ENCODE data around the gene CDKL5. TPM values are rescaled to one million over a fixed set of nuclear protein-coding genes. Genes with fewer than 3 reads are reported as not detected.

The CDKL5 gene
- total RNA-seq, 1 donor from 2014 or later: 17.7 TPM

- H3K4me1 Mint-ChIP-seq (ENCODE audit: low read depth, unreplicated experiment): no peaks in the 10 kb centered on the region
- H3K9me3 Mint-ChIP-seq (ENCODE audit: unreplicated experiment): no peaks in the 10 kb centered on the region
- no peaks in the 10 kb centered on the region for H3K27me3 Mint-ChIP-seq (ENCODE audit: low read depth, unreplicated experiment)
- no peak overlapping the region for H3K27ac Mint-ChIP-seq (ENCODE audit: unreplicated experiment)
- Histone ChIP-seq H3K9ac (ENCODE audit: low read length) (no peak overlapping the region), H3K4me3 (ENCODE audit: insufficient read depth, low read depth, low read length) (no peak overlapping the region), H3K27me3 (ENCODE audit: insufficient read depth, low read length) (no peaks in the 10 kb centered on the region), H3K36me3 (ENCODE audit: insufficient read depth, low read length) (no peaks in the 10 kb centered on the region), H4K20me1 (ENCODE audit: insufficient read depth, low read length) (no peaks in the 10 kb centered on the region), H3K4me1 (ENCODE audit: insufficient read depth, low read length) (no peaks in the 10 kb centered on the region), H3K79me2 (ENCODE audit: insufficient read depth, low read length) (no peaks in the 10 kb centered on the region), H3K27ac (ENCODE audit: low read depth, low read length) (no peak overlapping the region), H2AFZ (ENCODE audit: low read depth, low read length) (no peak overlapping the region), H3K4me2 (ENCODE audit: low read length) (no peak overlapping the region), H3K9me3 (ENCODE audit: insufficient read depth, low read depth, low read length) (no peaks in the 10 kb centered on the region)
- FAIRE-seq: no peak
- no peak for DNase-seq (ENCODE audit: low read depth)
- H3K36me3 Mint-ChIP-seq (ENCODE audit: low read depth, unreplicated experiment): no peaks in the 10 kb centered on the region
- no peak overlapping the region for H3K4me3 Mint-ChIP-seq (ENCODE audit: unreplicated experiment)
- TF ChIP-seq CTCF (IDR thresholded peaks at IDR 0.05; ENCODE audit: insufficient read depth, low read depth, low read length): no peak
- TF ChIP-seq EZH2 (IDR thresholded peaks at IDR 0.05; ENCODE audit: insufficient read depth, low read length): no peak
Observed at GRCh38 chrX:18666614-18667013, 241.2 kb downstream of the CDKL5 start.

GRCh38 chrX:18668071-18668835, 242.8 kb downstream of the CDKL5 start:
- no peaks in the 10 kb centered on the region for H4K20me1 ChIP-seq (ENCODE audit: insufficient read depth, low read length)
- H3K4me3 ChIP-seq (ENCODE audit: insufficient read depth, low read depth, low read length): no peak overlapping the region
- no peaks in the 10 kb centered on the region for H3K9me3 ChIP-seq (ENCODE audit: insufficient read depth, low read depth, low read length)
- Mint-ChIP-seq H3K4me1 (ENCODE audit: low read depth, unreplicated experiment) (no peaks in the 10 kb centered on the region), H3K27ac (ENCODE audit: unreplicated experiment) (no peak overlapping the region), H3K36me3 (ENCODE audit: low read depth, unreplicated experiment) (no peaks in the 10 kb centered on the region), H3K27me3 (ENCODE audit: low read depth, unreplicated experiment) (no peaks in the 10 kb centered on the region), H3K4me3 (ENCODE audit: unreplicated experiment) (no peak overlapping the region), H3K9me3 (ENCODE audit: unreplicated experiment) (no peaks in the 10 kb centered on the region)
- TF ChIP-seq CTCF (IDR thresholded peaks at IDR 0.05; ENCODE audit: insufficient read depth, low read depth, low read length) (no peak), EZH2 (IDR thresholded peaks at IDR 0.05; ENCODE audit: insufficient read depth, low read length) (no peak)
- H3K79me2 ChIP-seq (ENCODE audit: insufficient read depth, low read length): no peaks in the 10 kb centered on the region
- H3K9ac ChIP-seq (ENCODE audit: low read length): no peak overlapping the region
- no peaks in the 10 kb centered on the region for H3K4me1 ChIP-seq (ENCODE audit: insufficient read depth, low read length)
- DNase-seq (ENCODE audit: low read depth): no peak
- peak; percentile 80 for FAIRE-seq
- no peaks in the 10 kb centered on the region for H3K36me3 ChIP-seq (ENCODE audit: insufficient read depth, low read length)
- no peak overlapping the region for H2AFZ ChIP-seq (ENCODE audit: low read depth, low read length)
- H3K27me3 ChIP-seq (ENCODE audit: insufficient read depth, low read length): no peaks in the 10 kb centered on the region
- H3K27ac ChIP-seq (ENCODE audit: low read depth, low read length): no peak overlapping the region
- H3K4me2 ChIP-seq (ENCODE audit: low read length): no peak overlapping the region

GRCh38 chrX:18672008-18672407, 246.6 kb downstream of the CDKL5 start, which contains the start of gene RS1:
Gene RS1, minus strand, starts transcription at chrX:18672108. Its CDS starts 40 bp downstream, at chrX:18672068.
- H3K4me2 ChIP-seq (ENCODE audit: low read length): no peak within 1 kb of the TSS
- DNase-seq (ENCODE audit: low read depth) (no peak), FAIRE-seq (no peak)
- H3K4me1 Mint-ChIP-seq (ENCODE audit: low read depth, unreplicated experiment): no peaks in the 10 kb centered on the region
- no peaks in the 10 kb centered on the region for H3K9me3 Mint-ChIP-seq (ENCODE audit: unreplicated experiment)
- no peak within 1 kb of the TSS for H2AFZ ChIP-seq (ENCODE audit: low read depth, low read length)
- no peaks in the 10 kb centered on the region for H3K4me1 ChIP-seq (ENCODE audit: insufficient read depth, low read length)
- H3K36me3 ChIP-seq (ENCODE audit: insufficient read depth, low read length): no peaks in the 10 kb centered on the region
- H3K27me3 Mint-ChIP-seq (ENCODE audit: low read depth, unreplicated experiment): no peaks in the 10 kb centered on the region
- H3K27ac ChIP-seq (ENCODE audit: low read depth, low read length): no peak within 1 kb of the TSS
- H3K9me3 ChIP-seq (ENCODE audit: insufficient read depth, low read depth, low read length): no peaks in the 10 kb centered on the region
- H3K36me3 Mint-ChIP-seq (ENCODE audit: low read depth, unreplicated experiment): no peaks in the 10 kb centered on the region
- H3K27me3 ChIP-seq (ENCODE audit: insufficient read depth, low read length): no peaks in the 10 kb centered on the region
- H3K4me3 Mint-ChIP-seq (ENCODE audit: unreplicated experiment): peak within 1 kb of the TSS; percentile 57
- no peaks in the 10 kb centered on the region for H4K20me1 ChIP-seq (ENCODE audit: insufficient read depth, low read length)
- H3K4me3 ChIP-seq (ENCODE audit: insufficient read depth, low read depth, low read length): no peak within 1 kb of the TSS
- H3K79me2 ChIP-seq (ENCODE audit: insufficient read depth, low read length): no peaks in the 10 kb centered on the region
- no peak within 1 kb of the TSS for H3K27ac Mint-ChIP-seq (ENCODE audit: unreplicated experiment)
- H3K9ac ChIP-seq (ENCODE audit: low read length): no peak within 1 kb of the TSS
- TF ChIP-seq CTCF (IDR thresholded peaks at IDR 0.05; ENCODE audit: insufficient read depth, low read depth, low read length): no peak
- no peak for TF ChIP-seq EZH2 (IDR thresholded peaks at IDR 0.05; ENCODE audit: insufficient read depth, low read length)
